ENCODE measurements around the gene P2RX5.
A peak's percentile ranks its signal among the peaks of the same experiment; 100 is the strongest.

P2RX5 gene

DNA sequence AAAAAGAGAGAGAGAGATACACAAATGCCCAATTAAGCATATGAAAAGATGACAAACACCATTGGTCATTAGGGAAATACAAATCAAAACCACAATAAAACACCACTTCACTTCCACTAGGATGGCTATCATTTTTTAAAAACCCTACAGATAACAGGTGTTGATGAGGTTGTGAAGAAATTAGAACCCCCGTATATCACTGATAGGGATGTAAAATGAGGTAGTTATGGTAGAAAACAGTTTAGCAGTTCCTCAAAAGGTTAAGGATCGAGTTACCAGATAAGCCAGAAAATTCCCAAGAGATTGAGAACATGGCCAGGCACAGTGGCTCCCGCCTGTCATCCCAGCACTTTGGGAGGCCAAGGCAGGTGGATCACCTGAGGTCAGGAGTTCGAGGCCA is 2.8 kb downstream of the P2RX5 start:
- H3K9me3 ChIP-seq (ENCODE audit: control insufficient read depth, insufficient read depth, low read length) = no peaks in the 10 kb centered on the region
- peaks cover 3% of the 10 kb centered on the region; the same call in 1 of the 2 replicates for H3K4me1 ChIP-seq (ENCODE audit: control insufficient read depth, insufficient read depth, low read length)
- peaks cover 31% of the 10 kb centered on the region for H3K27me3 ChIP-seq (ENCODE audit: control insufficient read depth, insufficient read depth, low read length)
- H3K4me3 ChIP-seq (ENCODE audit: low read depth, low read length) = no peak overlapping the region
- no peak overlapping the region for H3K9ac ChIP-seq (ENCODE audit: low read depth, low read length)
- no peak overlapping the region for H3K27ac ChIP-seq (ENCODE audit: low read depth, low read length)
- no peaks in the 10 kb centered on the region for H3K36me3 ChIP-seq (ENCODE audit: control insufficient read depth, insufficient read depth, low read length)

GRCh38 chr17:3692346-3692745 is 3.6 kb downstream of the P2RX5 start:
- Histone ChIP-seq H3K9ac (ENCODE audit: low read depth, low read length) (no peak overlapping the region), H3K36me3 (ENCODE audit: control insufficient read depth, insufficient read depth, low read length) (no peaks in the 10 kb centered on the region), H3K27ac (ENCODE audit: low read depth, low read length) (no peak overlapping the region), H3K4me1 (ENCODE audit: control insufficient read depth, insufficient read depth, low read length) (peaks cover 3% of the 10 kb centered on the region; the same call in 1 of the 2 replicates), H3K4me3 (ENCODE audit: low read depth, low read length) (no peak overlapping the region), H3K9me3 (ENCODE audit: control insufficient read depth, insufficient read depth, low read length) (no peaks in the 10 kb centered on the region), H3K27me3 (ENCODE audit: control insufficient read depth, insufficient read depth, low read length) (peaks cover 29% of the 10 kb centered on the region)

GRCh38 chr17:3691617-3692067 is 4.3 kb downstream of the P2RX5 start:
- Histone ChIP-seq H3K27ac (ENCODE audit: low read depth, low read length) (no peak overlapping the region), H3K36me3 (ENCODE audit: control insufficient read depth, insufficient read depth, low read length) (no peaks in the 10 kb centered on the region), H3K4me1 (ENCODE audit: control insufficient read depth, insufficient read depth, low read length) (peaks cover 3% of the 10 kb centered on the region; the same call in 1 of the 2 replicates), H3K9me3 (ENCODE audit: control insufficient read depth, insufficient read depth, low read length) (no peaks in the 10 kb centered on the region), H3K4me3 (ENCODE audit: low read depth, low read length) (no peak overlapping the region), H3K9ac (ENCODE audit: low read depth, low read length) (no peak overlapping the region), H3K27me3 (ENCODE audit: control insufficient read depth, insufficient read depth, low read length) (peaks cover 24% of the 10 kb centered on the region)

DNA sequence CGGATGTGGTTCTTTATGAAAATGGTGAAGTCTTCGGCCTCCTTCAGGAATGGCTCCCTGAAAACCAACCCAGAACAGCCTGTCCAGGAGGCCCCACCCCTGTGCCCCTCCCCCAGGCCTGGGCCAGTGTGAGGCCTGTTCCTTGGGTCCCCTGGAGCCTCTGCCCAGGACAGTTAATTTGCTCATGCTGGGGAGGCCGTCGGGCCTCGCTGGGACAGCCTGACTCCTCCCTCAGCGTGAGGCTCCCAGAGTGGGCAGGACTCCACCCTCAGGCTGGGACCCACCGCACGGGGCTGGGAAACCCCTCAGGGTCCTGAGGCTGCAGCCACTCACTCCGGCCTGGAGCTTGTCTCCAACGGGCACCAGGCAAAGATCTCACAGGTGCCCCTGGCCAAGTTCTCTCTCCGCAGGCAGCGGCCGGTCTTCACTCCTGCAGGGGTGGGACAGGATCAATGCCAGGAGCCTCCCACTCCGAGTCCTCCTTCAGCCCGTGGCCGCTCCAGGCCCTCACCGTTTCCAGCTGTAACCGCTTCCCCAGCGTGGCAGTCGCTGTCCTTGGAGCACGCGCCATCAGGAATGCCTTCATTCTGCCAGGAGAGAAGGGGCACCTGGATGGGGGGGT is 5.8 kb downstream of the P2RX5 start:
- Histone ChIP-seq H3K4me1 (ENCODE audit: control insufficient read depth, insufficient read depth, low read length) (no peaks in the 10 kb centered on the region), H3K27me3 (ENCODE audit: control insufficient read depth, insufficient read depth, low read length) (peaks cover 9% of the 10 kb centered on the region), H3K9ac (ENCODE audit: low read depth, low read length) (no peak overlapping the region), H3K4me3 (ENCODE audit: low read depth, low read length) (no peak overlapping the region), H3K9me3 (ENCODE audit: control insufficient read depth, insufficient read depth, low read length) (no peaks in the 10 kb centered on the region), H3K27ac (ENCODE audit: low read depth, low read length) (no peak overlapping the region), H3K36me3 (ENCODE audit: control insufficient read depth, insufficient read depth, low read length) (no peaks in the 10 kb centered on the region)

DNA sequence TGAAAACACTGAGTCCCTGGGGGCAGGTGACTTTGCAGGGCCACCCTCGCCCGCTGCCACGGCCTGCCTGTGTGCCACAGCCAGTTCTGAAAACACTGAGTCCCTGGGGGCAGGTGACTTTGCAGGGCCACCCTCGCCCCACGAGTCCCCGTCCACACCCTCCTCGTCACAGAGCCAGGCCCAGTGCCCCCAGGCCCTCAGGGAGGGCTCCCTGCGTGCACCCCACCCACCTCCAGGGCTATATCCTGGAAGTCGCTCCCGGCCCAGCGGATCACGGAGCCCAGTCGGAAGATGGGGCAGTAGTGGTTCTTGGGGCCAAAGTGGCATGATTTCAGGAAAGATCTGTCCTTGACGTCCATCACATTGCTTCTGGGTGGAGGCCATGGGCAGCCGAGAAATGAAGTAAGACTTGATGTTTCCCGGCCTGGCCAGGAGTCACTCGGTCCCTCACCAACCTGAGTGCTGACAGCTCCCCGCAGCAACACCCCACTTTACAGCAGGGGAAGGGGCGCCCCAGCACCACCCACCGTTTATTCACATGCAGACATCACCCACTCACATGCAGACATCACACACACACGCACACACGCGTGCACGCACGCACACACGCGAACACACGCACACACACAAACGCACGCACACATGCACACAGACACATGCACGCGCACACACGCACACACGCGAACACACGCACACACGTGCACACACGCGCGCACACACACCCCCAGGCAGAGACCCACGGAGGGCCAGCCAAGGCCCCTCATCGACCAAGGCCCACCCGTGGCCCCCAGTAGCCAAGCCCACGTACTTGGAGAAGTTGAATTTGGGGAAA is 6.5 kb downstream of the P2RX5 start:
- Histone ChIP-seq H3K4me3 (ENCODE audit: low read depth, low read length) (no peak overlapping the region), H3K9ac (ENCODE audit: low read depth, low read length) (no peak overlapping the region), H3K27ac (ENCODE audit: low read depth, low read length) (no peak overlapping the region), H3K36me3 (ENCODE audit: control insufficient read depth, insufficient read depth, low read length) (no peaks in the 10 kb centered on the region), H3K9me3 (ENCODE audit: control insufficient read depth, insufficient read depth, low read length) (no peaks in the 10 kb centered on the region), H3K4me1 (ENCODE audit: control insufficient read depth, insufficient read depth, low read length) (no peaks in the 10 kb centered on the region), H3K27me3 (ENCODE audit: control insufficient read depth, insufficient read depth, low read length) (0 out of 2 replicates have a peak, but pooled peaks cover 2% of the 10 kb centered on the region)

GRCh38 chr17:3688852-3689261 is 7.1 kb downstream of the P2RX5 start:
- no peaks in the 10 kb centered on the region for H3K4me1 ChIP-seq (ENCODE audit: control insufficient read depth, insufficient read depth, low read length)
- no peaks in the 10 kb centered on the region for H3K36me3 ChIP-seq (ENCODE audit: control insufficient read depth, insufficient read depth, low read length)
- no peak overlapping the region for H3K9ac ChIP-seq (ENCODE audit: low read depth, low read length)
- no peaks in the 10 kb centered on the region for H3K9me3 ChIP-seq (ENCODE audit: control insufficient read depth, insufficient read depth, low read length)
- no peak overlapping the region for H3K27ac ChIP-seq (ENCODE audit: low read depth, low read length)
- no peak overlapping the region for H3K4me3 ChIP-seq (ENCODE audit: low read depth, low read length)
- no peaks in the 10 kb centered on the region for H3K27me3 ChIP-seq (ENCODE audit: control insufficient read depth, insufficient read depth, low read length)

- Histone ChIP-seq H3K36me3 (ENCODE audit: control insufficient read depth, insufficient read depth, low read length) (no peaks in the 10 kb centered on the region), H3K4me3 (ENCODE audit: low read depth, low read length) (no peak overlapping the region), H3K27ac (ENCODE audit: low read depth, low read length) (peak overlapping the region; percentile 18), H3K4me1 (ENCODE audit: control insufficient read depth, insufficient read depth, low read length) (no peaks in the 10 kb centered on the region), H3K9ac (ENCODE audit: low read depth, low read length) (no peak overlapping the region), H3K27me3 (ENCODE audit: control insufficient read depth, insufficient read depth, low read length) (no peaks in the 10 kb centered on the region), H3K9me3 (ENCODE audit: control insufficient read depth, insufficient read depth, low read length) (no peaks in the 10 kb centered on the region)
Measured at GRCh38 chr17:3688027-3688553, 7.9 kb downstream of the P2RX5 start.

GRCh38 chr17:3685174-3685573 is 10.8 kb downstream of the P2RX5 start:
- H3K9me3 ChIP-seq (ENCODE audit: control insufficient read depth, insufficient read depth, low read length) = no peaks in the 10 kb centered on the region
- no peak overlapping the region for H3K27ac ChIP-seq (ENCODE audit: low read depth, low read length)
- H3K4me1 ChIP-seq (ENCODE audit: control insufficient read depth, insufficient read depth, low read length) = no peaks in the 10 kb centered on the region
- no peaks in the 10 kb centered on the region for H3K27me3 ChIP-seq (ENCODE audit: control insufficient read depth, insufficient read depth, low read length)
- no peaks in the 10 kb centered on the region for H3K36me3 ChIP-seq (ENCODE audit: control insufficient read depth, insufficient read depth, low read length)
- no peak overlapping the region for H3K4me3 ChIP-seq (ENCODE audit: low read depth, low read length)
- no peak overlapping the region for H3K9ac ChIP-seq (ENCODE audit: low read depth, low read length)

DNA sequence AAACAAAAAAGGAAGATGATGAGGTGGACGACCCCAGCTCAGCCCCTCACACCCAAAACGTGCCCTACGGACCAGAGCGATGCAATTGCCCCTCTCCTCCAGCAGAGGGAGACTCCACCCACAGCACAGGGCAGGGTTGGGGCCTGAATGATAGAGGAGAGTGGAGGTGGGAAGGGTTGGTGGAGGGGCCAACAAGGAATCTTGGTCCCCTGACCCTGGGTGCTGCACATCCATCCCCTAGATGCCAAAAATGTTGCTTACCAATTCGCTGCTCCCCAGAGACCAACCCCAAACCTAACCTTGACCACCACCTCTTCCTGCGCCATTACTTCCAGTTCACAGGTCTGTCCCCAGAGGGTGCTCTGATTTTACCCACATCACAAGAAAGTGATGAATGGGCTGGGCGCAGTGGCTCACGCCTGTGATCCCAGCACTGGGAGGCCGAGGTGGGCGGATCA is 12.9 kb downstream of the P2RX5 start:
- no peak overlapping the region for H3K9ac ChIP-seq (ENCODE audit: low read depth, low read length)
- H3K4me3 ChIP-seq (ENCODE audit: low read depth, low read length) = no peak overlapping the region
- no peak overlapping the region for H3K27ac ChIP-seq (ENCODE audit: low read depth, low read length)
- 0 out of 2 replicates have a peak, but pooled peaks cover 5% of the 10 kb centered on the region for H3K4me1 ChIP-seq (ENCODE audit: control insufficient read depth, insufficient read depth, low read length)
- no peaks in the 10 kb centered on the region for H3K27me3 ChIP-seq (ENCODE audit: control insufficient read depth, insufficient read depth, low read length)
- no peaks in the 10 kb centered on the region for H3K9me3 ChIP-seq (ENCODE audit: control insufficient read depth, insufficient read depth, low read length)
- no peaks in the 10 kb centered on the region for H3K36me3 ChIP-seq (ENCODE audit: control insufficient read depth, insufficient read depth, low read length)

DNA sequence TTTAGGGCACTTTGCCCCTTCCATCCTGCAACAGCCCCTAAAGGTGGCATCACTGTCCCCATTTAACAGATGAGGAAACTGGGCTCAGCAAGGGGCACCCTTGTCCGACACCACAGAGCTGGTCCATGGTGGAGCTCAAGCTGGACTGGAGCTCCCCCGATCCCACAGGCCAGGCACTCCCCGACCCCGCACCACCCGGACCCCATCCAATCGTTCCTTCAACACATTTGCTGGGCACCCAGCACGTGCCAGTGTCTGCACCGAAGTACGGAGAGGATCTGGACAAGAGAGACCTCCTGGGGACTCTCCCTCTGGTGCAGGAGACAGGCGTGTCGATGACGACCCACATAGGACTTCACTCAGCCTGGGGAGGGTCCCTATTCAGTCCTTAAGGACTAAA is 13.9 kb downstream of the P2RX5 start:
- H3K27ac ChIP-seq (ENCODE audit: low read depth, low read length) = no peak overlapping the region
- H3K4me3 ChIP-seq (ENCODE audit: low read depth, low read length) = no peak overlapping the region
- no peak overlapping the region for H3K9ac ChIP-seq (ENCODE audit: low read depth, low read length)
- no peaks in the 10 kb centered on the region for H3K27me3 ChIP-seq (ENCODE audit: control insufficient read depth, insufficient read depth, low read length)
- H3K36me3 ChIP-seq (ENCODE audit: control insufficient read depth, insufficient read depth, low read length) = no peaks in the 10 kb centered on the region
- no peaks in the 10 kb centered on the region for H3K9me3 ChIP-seq (ENCODE audit: control insufficient read depth, insufficient read depth, low read length)
- H3K4me1 ChIP-seq (ENCODE audit: control insufficient read depth, insufficient read depth, low read length) = peaks cover 5% of the 10 kb centered on the region; the same call in 1 of the 2 replicates

DNA sequence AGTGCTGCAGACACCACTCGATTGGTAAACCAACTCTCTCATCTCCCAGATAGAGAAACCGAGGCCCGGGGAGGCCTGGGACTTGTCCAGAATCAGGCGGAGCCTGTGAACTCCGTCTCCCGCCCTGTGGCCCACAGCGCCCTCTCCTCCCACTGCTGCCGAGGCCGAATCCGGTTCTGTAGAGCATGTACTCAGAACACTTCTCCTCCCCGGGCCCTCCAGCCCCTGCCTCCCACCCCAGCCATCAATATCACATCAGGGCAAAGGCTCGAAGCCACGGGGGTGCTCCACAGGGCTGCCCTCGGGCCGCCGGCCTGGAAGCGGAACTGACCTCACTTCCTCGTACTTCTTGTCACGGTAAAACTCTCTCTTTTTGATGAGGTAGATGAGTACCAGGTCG is 14.4 kb downstream of the P2RX5 start:
- Histone ChIP-seq H3K9me3 (ENCODE audit: control insufficient read depth, insufficient read depth, low read length) (no peaks in the 10 kb centered on the region), H3K4me1 (ENCODE audit: control insufficient read depth, insufficient read depth, low read length) (peaks cover 5% of the 10 kb centered on the region; the same call in 1 of the 2 replicates), H3K4me3 (ENCODE audit: low read depth, low read length) (no peak overlapping the region), H3K27me3 (ENCODE audit: control insufficient read depth, insufficient read depth, low read length) (no peaks in the 10 kb centered on the region), H3K27ac (ENCODE audit: low read depth, low read length) (no peak overlapping the region), H3K9ac (ENCODE audit: low read depth, low read length) (no peak overlapping the region), H3K36me3 (ENCODE audit: control insufficient read depth, insufficient read depth, low read length) (no peaks in the 10 kb centered on the region)

Measured in HUES48 (cell line).